ENCODE results near the gene MYOM1.

MYOM1 gene

GRCh38 chr18:3192286-3192685 lies 27.5 kb downstream of the MYOM1 start:
- no peaks in the 10 kb centered on the region for H3K36me3 ChIP-seq
- no peaks in the 10 kb centered on the region for H3K9me3 ChIP-seq
- TF ChIP-seq Cebpa-rat (IDR thresholded peaks at IDR 0.05), result no peak
- no peak overlapping the region for H3K4me2 ChIP-seq
- H3K9ac ChIP-seq, result no peak overlapping the region
- no peak overlapping the region for H3K27ac ChIP-seq
- no peaks in the 10 kb centered on the region for H4K20me1 ChIP-seq
- H3K27me3 ChIP-seq, result no peaks in the 10 kb centered on the region
- H3K4me1 ChIP-seq, result peaks cover 8% of the 10 kb centered on the region
- no peak overlapping the region for H3K4me3 ChIP-seq

GRCh38 chr18:3190610-3191009 lies 29.2 kb downstream of the MYOM1 start:
- no peak overlapping the region for H3K27ac ChIP-seq
- no peaks in the 10 kb centered on the region for H4K20me1 ChIP-seq
- no peaks in the 10 kb centered on the region for H3K36me3 ChIP-seq
- H3K9me3 ChIP-seq, result no peaks in the 10 kb centered on the region
- H3K4me3 ChIP-seq, result no peak overlapping the region
- H3K9ac ChIP-seq, result no peak overlapping the region
- TF ChIP-seq Cebpa-rat (IDR thresholded peaks at IDR 0.05), result no peak
- H3K27me3 ChIP-seq, result no peaks in the 10 kb centered on the region
- H3K4me1 ChIP-seq, result no peaks in the 10 kb centered on the region
- H3K4me2 ChIP-seq, result no peak overlapping the region

- no peaks in the 10 kb centered on the region for H3K9me3 ChIP-seq
- H3K4me3 ChIP-seq, result no peak overlapping the region
- no peaks in the 10 kb centered on the region for H3K27me3 ChIP-seq
- H3K36me3 ChIP-seq, result no peaks in the 10 kb centered on the region
- H3K9ac ChIP-seq, result no peak overlapping the region
- no peaks in the 10 kb centered on the region for H4K20me1 ChIP-seq
- no peaks in the 10 kb centered on the region for H3K4me1 ChIP-seq
- H3K4me2 ChIP-seq, result no peak overlapping the region
- no peak for TF ChIP-seq Cebpa-rat (IDR thresholded peaks at IDR 0.05)
- no peak overlapping the region for H3K27ac ChIP-seq
These were observed 29.9 kb downstream of the MYOM1 start for GRCh38 chr18:3189884-3190283.

- Histone ChIP-seq H3K9ac (no peak overlapping the region), H3K27ac (no peak overlapping the region), H3K4me1 (no peaks in the 10 kb centered on the region), H3K4me3 (no peak overlapping the region), H4K20me1 (no peaks in the 10 kb centered on the region), H3K27me3 (no peaks in the 10 kb centered on the region), H3K36me3 (no peaks in the 10 kb centered on the region), H3K9me3 (no peaks in the 10 kb centered on the region), H3K4me2 (no peak overlapping the region)
- no peak for TF ChIP-seq Cebpa-rat (IDR thresholded peaks at IDR 0.05)
These were observed 32.8 kb downstream of the MYOM1 start for GRCh38 chr18:3186678-3187658.

GRCh38 chr18:3184275-3184963 lies 35.3 kb downstream of the MYOM1 start:
- H3K4me3 ChIP-seq, result no peak overlapping the region
- H3K27me3 ChIP-seq, result no peaks in the 10 kb centered on the region
- peaks cover 5% of the 10 kb centered on the region for H3K4me1 ChIP-seq
- H4K20me1 ChIP-seq, result no peaks in the 10 kb centered on the region
- no peak overlapping the region for H3K9ac ChIP-seq
- no peaks in the 10 kb centered on the region for H3K9me3 ChIP-seq
- H3K4me2 ChIP-seq, result no peak overlapping the region
- TF ChIP-seq Cebpa-rat (IDR thresholded peaks at IDR 0.05), result no peak
- no peak overlapping the region for H3K27ac ChIP-seq
- H3K36me3 ChIP-seq, result no peaks in the 10 kb centered on the region

GRCh38 chr18:3183103-3183717 lies 36.6 kb downstream of the MYOM1 start:
- Histone ChIP-seq H3K4me1 (peaks cover 13% of the 10 kb centered on the region), H4K20me1 (no peaks in the 10 kb centered on the region), H3K9me3 (no peaks in the 10 kb centered on the region), H3K27ac (no peak overlapping the region), H3K9ac (no peak overlapping the region), H3K27me3 (no peaks in the 10 kb centered on the region), H3K4me2 (no peak overlapping the region), H3K4me3 (no peak overlapping the region), H3K36me3 (no peaks in the 10 kb centered on the region)
- TF ChIP-seq Cebpa-rat (IDR thresholded peaks at IDR 0.05), result no peak

GRCh38 chr18:3180325-3180724 lies 39.4 kb downstream of the MYOM1 start:
- no peaks in the 10 kb centered on the region for H3K9me3 ChIP-seq
- no peak overlapping the region for H3K9ac ChIP-seq
- H3K36me3 ChIP-seq, result no peaks in the 10 kb centered on the region
- no peaks in the 10 kb centered on the region for H4K20me1 ChIP-seq
- no peak for TF ChIP-seq Cebpa-rat (IDR thresholded peaks at IDR 0.05)
- no peak overlapping the region for H3K27ac ChIP-seq
- no peak overlapping the region for H3K4me3 ChIP-seq
- H3K27me3 ChIP-seq, result no peaks in the 10 kb centered on the region
- H3K4me2 ChIP-seq, result no peak overlapping the region
- peaks cover 19% of the 10 kb centered on the region for H3K4me1 ChIP-seq

GRCh38 chr18:3179430-3180089 lies 40.2 kb downstream of the MYOM1 start:
- H4K20me1 ChIP-seq, result no peaks in the 10 kb centered on the region
- no peak overlapping the region for H3K27ac ChIP-seq
- H3K9ac ChIP-seq, result no peak overlapping the region
- no peaks in the 10 kb centered on the region for H3K36me3 ChIP-seq
- H3K27me3 ChIP-seq, result no peaks in the 10 kb centered on the region
- peaks cover 19% of the 10 kb centered on the region for H3K4me1 ChIP-seq
- peak overlapping the region; percentile 30; the same call in 1 of the 2 replicates for H3K4me2 ChIP-seq
- H3K9me3 ChIP-seq, result no peaks in the 10 kb centered on the region
- no peak overlapping the region for H3K4me3 ChIP-seq
- no peak for TF ChIP-seq Cebpa-rat (IDR thresholded peaks at IDR 0.05)

GRCh38 chr18:3177902-3178687 lies 41.7 kb downstream of the MYOM1 start:
- Histone ChIP-seq H4K20me1 (no peaks in the 10 kb centered on the region), H3K36me3 (no peaks in the 10 kb centered on the region), H3K27me3 (no peaks in the 10 kb centered on the region), H3K4me3 (no peak overlapping the region), H3K9me3 (no peaks in the 10 kb centered on the region), H3K27ac (no peak overlapping the region), H3K4me1 (peaks cover 19% of the 10 kb centered on the region), H3K9ac (no peak overlapping the region), H3K4me2 (no peak overlapping the region)
- TF ChIP-seq Cebpa-rat (IDR thresholded peaks at IDR 0.05), result no peak
